ENCODE data around the gene SLC27A3. TPM values are rescaled to one million over a fixed set of nuclear protein-coding genes. Genes with fewer than 3 reads are reported as not detected.

Gene SLC27A3
- total RNA-seq, 1 experiment from 2014 or later: 38.9 TPM

DNA sequence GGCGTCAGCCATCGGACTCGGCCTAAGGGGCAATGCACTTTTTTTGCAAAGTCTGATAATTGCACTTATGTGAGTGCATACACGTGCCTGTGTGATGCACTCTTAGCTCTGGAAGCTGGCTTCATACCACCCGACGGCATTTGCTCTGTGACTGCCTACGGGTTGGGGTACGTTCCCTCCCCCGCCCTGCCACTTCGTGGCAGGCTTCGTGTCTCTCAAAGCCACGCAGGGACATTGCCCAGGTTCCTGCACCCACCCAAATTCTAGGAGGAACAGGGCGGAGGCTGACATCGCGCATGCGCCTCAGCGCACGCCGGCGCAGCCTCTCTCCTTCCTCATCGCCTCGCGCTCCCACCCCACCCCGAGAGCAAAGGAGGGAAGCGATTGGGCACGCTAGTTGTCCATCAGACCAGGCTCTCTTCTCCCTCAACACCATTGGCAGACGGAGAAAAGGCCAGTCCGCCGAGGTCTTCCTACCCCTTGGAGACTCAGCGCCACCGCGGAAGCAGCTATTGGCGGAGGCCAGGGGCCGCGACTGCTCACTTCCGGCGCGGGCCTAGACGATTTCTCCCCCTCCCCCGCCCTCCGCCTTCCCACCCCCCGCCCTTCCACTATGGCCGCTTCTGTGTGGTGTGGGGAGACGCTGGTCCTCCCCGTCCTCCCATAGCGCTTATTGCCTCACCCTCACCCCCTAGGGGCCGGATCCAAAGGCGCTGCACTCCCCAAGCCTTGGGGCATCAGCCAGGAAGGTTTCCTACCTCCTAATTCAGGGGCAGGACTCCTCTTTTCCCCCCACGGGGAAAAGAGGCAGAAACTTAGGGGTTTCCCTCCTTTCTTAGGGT is 47.5 kb upstream of the SLC27A3 start, which contains the start of gene INTS3 (continued):
- TF ChIP-seq NFATC4 (CRISPR knock-in tag; IDR thresholded peaks at IDR 0.05) (no peak), NFYB (CRISPR knock-in tag; conservative IDR thresholded peaks at IDR 0.05; ENCODE audit: low read depth) (peak; percentile 90), NR2C2 (CRISPR knock-in tag; IDR thresholded peaks at IDR 0.05) (no peak), ZNF219 (CRISPR knock-in tag; IDR thresholded peaks at IDR 0.05; ENCODE audit: borderline replicate concordance) (no peak), CBFB (CRISPR knock-in tag; IDR thresholded peaks at IDR 0.05; ENCODE audit: low read depth) (no peak), ATF1 (CRISPR knock-in tag; IDR thresholded peaks at IDR 0.05) (no peak)
- TF ChIP-seq, protein P1, sequence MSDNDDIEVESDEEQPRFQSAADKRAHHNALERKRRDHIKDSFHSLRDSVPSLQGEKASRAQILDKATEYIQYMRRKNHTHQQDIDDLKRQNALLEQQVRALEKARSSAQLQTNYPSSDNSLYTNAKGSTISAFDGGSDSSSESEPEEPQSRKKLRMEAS (CRISPR knock-in tag; IDR thresholded peaks at IDR 0.05): peak; percentile 74; the same call in 1 of the 2 replicates
- TF ChIP-seq, protein P2, sequence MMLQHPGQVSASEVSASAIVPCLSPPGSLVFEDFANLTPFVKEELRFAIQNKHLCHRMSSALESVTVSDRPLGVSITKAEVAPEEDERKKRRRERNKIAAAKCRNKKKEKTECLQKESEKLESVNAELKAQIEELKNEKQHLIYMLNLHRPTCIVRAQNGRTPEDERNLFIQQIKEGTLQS (CRISPR knock-in tag; conservative IDR thresholded peaks at IDR 0.05): no peak

DNA sequence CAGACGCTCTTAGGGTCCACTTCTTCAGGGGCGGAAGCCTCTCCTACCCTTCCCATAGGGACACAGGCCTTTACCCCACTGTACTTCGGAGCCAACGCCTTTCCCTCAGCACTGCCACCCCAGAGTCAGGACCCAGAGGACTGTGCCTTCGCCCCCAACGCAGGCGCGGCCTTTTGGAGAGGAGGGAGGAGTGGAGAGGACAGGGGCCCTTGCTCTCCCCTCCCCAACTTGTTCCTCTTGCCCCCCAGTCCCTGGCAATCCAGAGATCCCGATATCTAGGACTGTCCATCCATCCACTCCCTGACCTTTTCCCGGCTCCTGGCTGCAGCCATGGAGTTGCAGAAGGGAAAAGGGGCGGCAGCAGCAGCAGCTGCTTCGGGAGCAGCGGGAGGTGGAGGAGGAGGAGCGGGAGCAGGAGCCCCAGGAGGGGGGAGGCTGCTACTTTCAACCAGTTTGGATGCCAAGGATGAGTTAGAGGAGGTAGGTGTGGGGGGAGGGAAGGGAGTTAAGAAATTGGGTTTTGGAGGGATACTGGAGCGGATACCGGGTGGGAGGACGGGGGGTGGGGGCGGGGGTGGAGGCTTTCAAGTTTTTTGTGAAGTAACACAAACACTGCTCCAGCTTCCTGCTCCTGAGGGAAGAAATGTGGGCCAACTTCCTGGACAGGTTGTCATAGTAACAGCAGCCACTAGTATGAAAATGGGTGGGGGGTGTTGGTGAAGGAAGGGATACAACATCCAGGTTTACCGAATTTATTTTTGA is 46.7 kb upstream of the SLC27A3 start:
- Mint-ChIP-seq H3K4me3 (peak overlapping the region; percentile 97), H3K4me1 (peaks cover 28% of the 10 kb centered on the region), H3K27me3 (ENCODE audit: low read depth) (no peaks in the 10 kb centered on the region; the same call in 1 of the 2 replicates), H3K36me3 (peaks cover 15% of the 10 kb centered on the region), H3K9me3 (no peaks in the 10 kb centered on the region), H3K27ac (peak overlapping the region; percentile 99)
- TF ChIP-seq ZNF263 (CRISPR knock-in tag; IDR thresholded peaks at IDR 0.05; ENCODE audit: low read depth): peak; percentile 84
- TF ChIP-seq NR3C1 (CRISPR knock-in tag; conservative IDR thresholded peaks at IDR 0.05; ENCODE audit: low read depth): no peak
- no peak for TF ChIP-seq KAT7 (CRISPR knock-in tag; IDR thresholded peaks at IDR 0.05; ENCODE audit: borderline replicate concordance)
- no peak for TF ChIP-seq NFE2L1 (CRISPR knock-in tag; IDR thresholded peaks at IDR 0.05)
- TF ChIP-seq ETV6 (CRISPR knock-in tag; IDR thresholded peaks at IDR 0.05): peak; percentile 48; the same call in 1 of the 2 replicates
- TF ChIP-seq MYBL2 (CRISPR knock-in tag; IDR thresholded peaks at IDR 0.05): no peak
- TF ChIP-seq GABPB1 (CRISPR knock-in tag; IDR thresholded peaks at IDR 0.05): no peak
- TF ChIP-seq, protein P3, sequence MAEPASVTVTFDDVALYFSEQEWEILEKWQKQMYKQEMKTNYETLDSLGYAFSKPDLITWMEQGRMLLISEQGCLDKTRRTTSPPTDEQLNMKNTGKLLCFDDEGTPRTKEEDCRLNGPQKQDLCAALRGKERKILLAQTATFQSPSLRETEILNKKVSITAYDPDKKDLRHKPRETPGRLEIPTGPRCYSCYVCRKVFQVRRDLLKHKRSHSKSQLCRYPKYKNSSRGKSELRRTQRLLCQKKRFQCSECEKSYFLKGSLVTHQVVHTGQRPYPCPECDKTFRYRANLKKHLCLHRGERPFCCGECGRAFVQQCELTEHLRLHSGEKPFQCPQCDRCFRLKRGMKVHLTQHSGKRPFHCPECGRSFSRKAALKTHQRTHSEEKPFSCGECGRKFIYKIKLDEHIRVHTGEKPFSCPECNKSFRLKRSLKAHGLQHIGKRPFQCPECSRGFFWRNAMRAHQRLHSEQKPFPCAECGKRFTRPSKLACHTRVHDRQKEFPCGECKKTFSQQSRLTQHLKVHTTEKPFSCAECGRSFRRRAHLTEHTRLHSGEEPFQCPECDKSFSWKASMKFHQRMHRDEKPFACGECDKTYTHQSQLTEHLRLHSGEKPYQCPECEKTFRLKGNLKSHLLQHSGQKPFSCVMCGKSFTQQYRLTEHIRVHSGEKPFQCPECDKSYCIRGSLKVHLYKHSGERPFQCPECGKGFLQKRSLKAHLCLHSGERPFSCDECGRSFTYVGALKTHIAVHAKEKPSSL (CRISPR knock-in tag; conservative IDR thresholded peaks at IDR 0.05): no peak
- no peak for TF ChIP-seq CREM (CRISPR knock-in tag; IDR thresholded peaks at IDR 0.05)
- no peak for TF ChIP-seq RELA (CRISPR knock-in tag; IDR thresholded peaks at IDR 0.05; ENCODE audit: borderline replicate concordance)
- TF ChIP-seq, protein P4, sequence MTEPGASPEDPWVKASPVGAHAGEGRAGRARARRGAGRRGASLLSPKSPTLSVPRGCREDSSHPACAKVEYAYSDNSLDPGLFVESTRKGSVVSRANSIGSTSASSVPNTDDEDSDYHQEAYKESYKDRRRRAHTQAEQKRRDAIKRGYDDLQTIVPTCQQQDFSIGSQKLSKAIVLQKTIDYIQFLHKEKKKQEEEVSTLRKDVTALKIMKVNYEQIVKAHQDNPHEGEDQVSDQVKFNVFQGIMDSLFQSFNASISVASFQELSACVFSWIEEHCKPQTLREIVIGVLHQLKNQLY (CRISPR knock-in tag; IDR thresholded peaks at IDR 0.05): no peak
- no peak for TF ChIP-seq GRHL2 (CRISPR knock-in tag; IDR thresholded peaks at IDR 0.05; ENCODE audit: insufficient replicate concordance, severe bottlenecking)
- 0 out of 2 replicates have a peak, but pooled peaks have one; percentile 2 for TF ChIP-seq CREB1 (CRISPR knock-in tag; IDR thresholded peaks at IDR 0.05)
- TF ChIP-seq OVOL2 (CRISPR knock-in tag; IDR thresholded peaks at IDR 0.05; ENCODE audit: borderline replicate concordance): no peak
- no peak for TF ChIP-seq ZNF396 (CRISPR knock-in tag; IDR thresholded peaks at IDR 0.05; ENCODE audit: borderline replicate concordance)
- TF ChIP-seq FOXK1 (CRISPR knock-in tag; IDR thresholded peaks at IDR 0.05): no peak
- TF ChIP-seq FOXP1 (CRISPR knock-in tag; IDR thresholded peaks at IDR 0.05; ENCODE audit: borderline replicate concordance): 0 out of 2 replicates have a peak, but pooled peaks have one; percentile 24
- TF ChIP-seq, protein P5, sequence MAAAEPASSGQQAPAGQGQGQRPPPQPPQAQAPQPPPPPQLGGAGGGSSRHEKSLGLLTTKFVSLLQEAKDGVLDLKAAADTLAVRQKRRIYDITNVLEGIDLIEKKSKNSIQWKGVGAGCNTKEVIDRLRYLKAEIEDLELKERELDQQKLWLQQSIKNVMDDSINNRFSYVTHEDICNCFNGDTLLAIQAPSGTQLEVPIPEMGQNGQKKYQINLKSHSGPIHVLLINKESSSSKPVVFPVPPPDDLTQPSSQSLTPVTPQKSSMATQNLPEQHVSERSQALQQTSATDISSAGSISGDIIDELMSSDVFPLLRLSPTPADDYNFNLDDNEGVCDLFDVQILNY (CRISPR knock-in tag; IDR thresholded peaks at IDR 0.05): no peak
- no peak for TF ChIP-seq HMGA2 (CRISPR knock-in tag; IDR thresholded peaks at IDR 0.05)
- TF ChIP-seq SP1 (CRISPR knock-in tag; conservative IDR thresholded peaks at IDR 0.05): 0 out of 2 replicates have a peak, but pooled peaks have one; percentile 8
- no peak for TF ChIP-seq ZNF423 (CRISPR knock-in tag; IDR thresholded peaks at IDR 0.05)
- TF ChIP-seq JAZF1 (CRISPR knock-in tag; IDR thresholded peaks at IDR 0.05): no peak
- TF ChIP-seq ZNF416 (CRISPR knock-in tag; IDR thresholded peaks at IDR 0.05): no peak
- POLR2A ChIA-PET: interaction anchor here (0.7 to 2.1 kb wide), 7 partner anchors 15 to 50 kb away, joined by 3 to 10 read pairs (median 5); partner anchors contain the start of gene NPR1
- CTCF ChIA-PET: interaction anchor here (0.5 to 2.1 kb wide), 9 partner anchors 13 to 594 kb away, joined by 3 to 19 read pairs (median 5); partner anchors contain the start of gene NPR1
- ATAC-seq: peak; percentile 6
- DNase-seq (ENCODE audit: low spot score): peak; percentile 63
